DND-41 (cell line): ENCODE results near the gene TACO1.

ENCODE experiments used
- ATAC-seq: fragments of 200-7000 bp; cut with Tn5 transposase; 3 replicates; pipeline ENCODE4 v1.9.1; 2021; ENCODE audit warnings: low read depth; ENCODE audit not compliant: insufficient read depth
- DNase-seq: peaks from one replicate; pipeline ENCODE4 v3.0.0-alpha.2; 2020
- H2AFZ ChIP-seq: 2 replicates; pipeline ENCODE4 v1.6.0; 2012; ENCODE audit warnings: low read depth, low read length
- H3K27ac ChIP-seq: 2 replicates; pipeline ENCODE4 v1.5.1; 2012; ENCODE audit warnings: low read length, inconsistent platforms
- H3K27me3 ChIP-seq: fragments of 200-600 bp; sonication (generic); 2 replicates; pipeline ENCODE4 v1.6.0; 2012; ENCODE audit warnings: low read length, mild to moderate bottlenecking, inconsistent platforms; ENCODE audit not compliant: insufficient read depth, poor library complexity
- H3K36me3 ChIP-seq: 2 replicates; pipeline ENCODE4 v1.5.1; 2012; ENCODE audit warnings: low read length, inconsistent platforms; ENCODE audit not compliant: insufficient read depth
- H3K4me1 ChIP-seq: 2 replicates; pipeline ENCODE4 v1.5.1; 2012; ENCODE audit warnings: mild to moderate bottlenecking, low read length; ENCODE audit not compliant: insufficient read depth
- H3K4me2 ChIP-seq: 2 replicates; pipeline ENCODE4 v1.6.0; 2012; ENCODE audit warnings: mild to moderate bottlenecking, moderate library complexity, low read length, inconsistent platforms; ENCODE audit not compliant: insufficient read depth
- H3K4me3 ChIP-seq, 2 experiments: fragments of 200-600 bp in 1 of 2; shearing (Covaris generic) in 1 of 2; 2 replicates each; pipeline ENCODE4 v1.5.1; 2012 to 2016; ENCODE audit warnings: inconsistent platforms in 2 of 2, low read length in 2 of 2, mild to moderate bottlenecking in 2 of 2, low read depth in 1 of 2, moderate library complexity in 1 of 2
- H3K79me2 ChIP-seq: 2 replicates; pipeline ENCODE4 v1.6.0; 2012; ENCODE audit warnings: low read length, inconsistent platforms; ENCODE audit not compliant: insufficient read depth
- H3K9ac ChIP-seq: 2 replicates; pipeline ENCODE4 v1.6.0; 2012; ENCODE audit warnings: low read depth, mild to moderate bottlenecking, inconsistent platforms, low read length, moderate library complexity
- H3K9me3 ChIP-seq: 2 replicates; pipeline ENCODE4 v1.5.1; 2012; ENCODE audit warnings: low read length, moderate library complexity, mild to moderate bottlenecking, inconsistent platforms; ENCODE audit not compliant: insufficient read depth, severe bottlenecking
- H4K20me1 ChIP-seq: 2 replicates; pipeline ENCODE4 v1.6.0; 2012; ENCODE audit warnings: low read length; ENCODE audit not compliant: insufficient read depth
- EZH2 ChIP-seq: IDR thresholded peaks from 3 replicates; pipeline ENCODE4 v1.6.1; 2012; ENCODE audit warnings: borderline replicate concordance, low read depth, mild to moderate bottlenecking, moderate library complexity, low read length, inconsistent platforms; ENCODE audit not compliant: severe bottlenecking
- TF ChIP-seq, protein P1 (sequence below): IDR thresholded peaks from 2 replicates; pipeline ENCODE4 v1.5.1; 2012; ENCODE audit warnings: borderline replicate concordance, low read length, moderate library complexity, mild to moderate bottlenecking; ENCODE audit not compliant: poor library complexity, severe bottlenecking; ENCODE audit errors: extremely low read depth

The TACO1 gene

DNA sequence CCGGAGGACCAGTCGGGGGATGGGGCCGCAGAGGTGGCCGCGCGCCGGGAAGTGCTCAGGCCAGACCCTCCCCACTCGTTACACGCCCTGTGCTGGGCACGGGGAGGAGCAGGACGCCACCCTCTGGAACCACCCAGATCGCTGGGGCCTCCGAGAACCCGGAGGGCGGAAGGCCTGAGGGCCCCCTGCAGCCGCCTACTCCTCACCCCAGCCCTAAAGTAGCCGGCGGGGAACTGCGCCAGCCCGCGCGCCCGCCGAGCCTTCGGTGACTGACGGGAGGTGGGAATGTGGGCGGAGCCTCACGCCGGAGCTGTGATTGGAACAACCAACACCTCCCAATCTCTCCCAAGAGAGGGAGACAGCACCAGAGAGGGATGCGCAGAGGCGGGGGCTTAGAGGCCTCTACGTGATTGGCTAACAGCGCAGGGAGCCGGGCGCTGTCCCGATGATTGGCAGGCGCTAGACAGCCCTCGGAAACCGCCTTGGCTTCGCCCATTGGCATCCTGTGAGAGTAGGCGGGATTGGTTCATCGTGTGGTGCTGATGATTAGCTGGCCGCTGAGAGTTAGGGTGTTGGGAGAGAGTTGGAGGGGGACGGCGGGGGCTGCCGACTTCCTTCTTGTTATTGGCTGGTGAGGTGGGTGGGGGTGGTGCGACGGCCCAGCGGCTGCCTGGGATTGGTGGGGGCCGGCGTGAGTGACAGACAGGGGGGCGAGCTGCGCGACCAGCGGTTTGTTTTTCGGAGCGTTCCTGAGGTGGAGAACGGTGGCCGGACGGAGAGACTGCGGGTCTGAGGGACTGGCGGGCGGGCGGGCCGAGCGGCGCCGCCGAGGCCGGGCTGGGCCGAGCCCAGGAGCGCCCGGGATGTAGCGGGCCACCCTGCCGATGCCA is 21.2 kb downstream of the TACO1 start, which contains the start of gene MAP3K3:
Gene MAP3K3, plus strand, starts transcription at position 734 of the 890 bp plus-strand sequence. CDS start 343 bp downstream, outside the sequence.
- Histone ChIP-seq H3K9ac (peak within 1 kb of the TSS; percentile 80), H3K4me1 (peaks cover 36% of the 10 kb centered on the region), H3K9me3 (no peaks in the 10 kb centered on the region), H2AFZ (peak within 1 kb of the TSS; percentile 85), H3K4me3 (peak within 1 kb of the TSS; percentile 46 to 80; a peak in 3 of 4 replicates), H3K27me3 (no peaks in the 10 kb centered on the region), H4K20me1 (peaks cover 32% of the 10 kb centered on the region), H3K36me3 (no peaks in the 10 kb centered on the region; the same call in 1 of the 2 replicates), H3K79me2 (peaks cover 42% of the 10 kb centered on the region), H3K27ac (peak within 1 kb of the TSS; percentile 80), H3K4me2 (peak within 1 kb of the TSS; percentile 90)
- TF ChIP-seq, protein P1, sequence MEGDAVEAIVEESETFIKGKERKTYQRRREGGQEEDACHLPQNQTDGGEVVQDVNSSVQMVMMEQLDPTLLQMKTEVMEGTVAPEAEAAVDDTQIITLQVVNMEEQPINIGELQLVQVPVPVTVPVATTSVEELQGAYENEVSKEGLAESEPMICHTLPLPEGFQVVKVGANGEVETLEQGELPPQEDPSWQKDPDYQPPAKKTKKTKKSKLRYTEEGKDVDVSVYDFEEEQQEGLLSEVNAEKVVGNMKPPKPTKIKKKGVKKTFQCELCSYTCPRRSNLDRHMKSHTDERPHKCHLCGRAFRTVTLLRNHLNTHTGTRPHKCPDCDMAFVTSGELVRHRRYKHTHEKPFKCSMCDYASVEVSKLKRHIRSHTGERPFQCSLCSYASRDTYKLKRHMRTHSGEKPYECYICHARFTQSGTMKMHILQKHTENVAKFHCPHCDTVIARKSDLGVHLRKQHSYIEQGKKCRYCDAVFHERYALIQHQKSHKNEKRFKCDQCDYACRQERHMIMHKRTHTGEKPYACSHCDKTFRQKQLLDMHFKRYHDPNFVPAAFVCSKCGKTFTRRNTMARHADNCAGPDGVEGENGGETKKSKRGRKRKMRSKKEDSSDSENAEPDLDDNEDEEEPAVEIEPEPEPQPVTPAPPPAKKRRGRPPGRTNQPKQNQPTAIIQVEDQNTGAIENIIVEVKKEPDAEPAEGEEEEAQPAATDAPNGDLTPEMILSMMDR: peak; percentile 34
- no peak for TF ChIP-seq EZH2
- ATAC-seq (peak; percentile 92), DNase-seq (peak; percentile 100)

DNA sequence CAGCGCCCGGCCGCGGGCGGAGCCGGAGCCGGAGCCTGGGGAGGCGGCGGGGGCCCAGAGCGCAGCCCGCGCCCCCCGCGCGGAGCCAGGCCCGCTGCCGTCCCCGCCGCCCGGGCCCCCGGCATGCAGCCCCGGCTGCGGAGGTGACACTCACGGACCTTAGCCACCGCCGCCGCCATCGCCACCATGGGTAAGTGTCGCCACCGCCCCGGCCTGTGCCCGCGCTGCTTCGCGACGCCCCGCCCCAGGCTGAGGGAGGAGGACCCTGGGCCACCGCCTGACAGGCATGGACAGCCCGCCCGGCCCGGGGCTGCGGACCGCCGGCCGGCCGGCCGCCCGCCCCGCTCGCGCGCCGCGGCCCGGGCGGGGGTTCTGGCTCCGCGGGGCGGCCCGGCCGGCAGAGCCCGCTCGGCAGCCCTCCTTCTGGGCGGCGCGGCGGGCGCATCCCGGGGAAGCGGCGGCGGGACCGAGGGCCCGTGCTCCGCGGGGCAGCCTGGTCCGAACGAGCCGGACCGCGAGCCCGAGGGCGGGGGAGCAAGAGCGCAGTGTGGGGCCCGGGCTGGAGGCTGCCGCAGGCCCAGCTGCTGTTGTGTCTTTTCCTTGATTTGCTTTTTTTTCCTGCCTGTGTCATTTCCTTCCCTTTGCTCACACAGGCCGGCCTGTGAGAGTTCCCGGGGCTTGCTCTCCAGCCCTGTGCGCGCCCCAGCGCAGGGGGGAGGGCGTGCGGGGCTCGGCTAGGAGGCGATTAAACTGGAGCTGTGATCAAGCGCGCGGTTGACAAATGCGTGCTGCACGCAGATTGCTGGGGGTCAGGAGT is 22.1 kb downstream of the TACO1 start:
- peak overlapping the region; percentile 45 to 80; a peak in 3 of 4 replicates for H3K4me3 ChIP-seq
- peak overlapping the region; percentile 69 for H3K9ac ChIP-seq
- H2AFZ ChIP-seq: peak overlapping the region; percentile 53
- H3K79me2 ChIP-seq: peaks cover 50% of the 10 kb centered on the region
- peaks cover 36% of the 10 kb centered on the region for H3K4me1 ChIP-seq
- peaks cover 33% of the 10 kb centered on the region for H4K20me1 ChIP-seq
- no peaks in the 10 kb centered on the region; the same call in 1 of the 2 replicates for H3K36me3 ChIP-seq
- TF ChIP-seq, protein P1: no peak
- TF ChIP-seq EZH2: no peak
- no peaks in the 10 kb centered on the region for H3K27me3 ChIP-seq
- peak; percentile 72 for DNase-seq
- no peak for ATAC-seq
- no peaks in the 10 kb centered on the region for H3K9me3 ChIP-seq
- H3K4me2 ChIP-seq: peak overlapping the region; percentile 71
- H3K27ac ChIP-seq: peak overlapping the region; percentile 66

DNA sequence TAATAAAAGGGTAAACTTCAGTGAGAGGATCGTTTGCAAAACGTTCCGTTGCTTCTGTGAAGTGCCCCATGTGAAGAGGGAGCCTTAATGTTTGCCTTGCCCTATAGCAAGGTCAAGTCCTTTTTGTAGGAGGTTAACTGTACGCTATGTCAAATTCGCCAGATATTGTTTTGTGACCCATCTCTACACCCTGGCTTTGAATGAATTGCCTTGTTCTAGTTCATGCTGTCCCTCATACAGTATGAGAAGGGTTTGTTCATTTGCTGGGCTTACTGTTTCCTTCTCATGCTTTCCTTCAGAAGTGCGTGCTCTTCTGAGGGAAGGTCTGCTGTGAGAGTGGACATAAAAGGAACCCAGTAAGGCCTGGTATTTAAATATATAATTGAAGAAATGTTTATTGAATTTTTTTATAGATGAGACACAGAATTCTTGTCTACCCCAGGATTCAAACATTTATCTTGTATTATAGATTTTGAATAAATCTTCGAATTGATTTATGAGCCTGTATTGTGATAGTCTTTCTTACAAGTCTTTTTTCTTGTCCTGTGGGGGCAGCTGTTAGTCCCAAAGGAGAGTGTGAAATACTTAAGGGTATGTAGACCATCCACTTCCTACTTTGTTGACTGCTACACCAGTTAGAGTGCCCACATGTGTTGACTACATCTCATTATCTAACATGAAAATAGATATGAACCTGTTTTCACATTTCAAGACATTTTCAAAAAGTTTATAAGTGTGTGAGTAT is 23.3 kb downstream of the TACO1 start:
- Histone ChIP-seq H3K79me2 (peaks cover 62% of the 10 kb centered on the region), H3K4me1 (peaks cover 36% of the 10 kb centered on the region), H2AFZ (no peak overlapping the region), H3K9me3 (no peaks in the 10 kb centered on the region), H3K36me3 (no peaks in the 10 kb centered on the region; the same call in 1 of the 2 replicates), H3K27ac (peak overlapping the region; percentile 66; the same call in 1 of the 2 replicates), H3K4me3 (peak overlapping the region; percentile 45 to 80; a peak in 3 of 4 replicates), H4K20me1 (peaks cover 33% of the 10 kb centered on the region), H3K9ac (peak overlapping the region; percentile 69), H3K27me3 (no peaks in the 10 kb centered on the region), H3K4me2 (peak overlapping the region; percentile 71)
- DNase-seq (no peak), ATAC-seq (no peak)
- TF ChIP-seq, protein P1: no peak
- TF ChIP-seq EZH2: no peak
